Measurements from ENCODE around the gene EEF2KMT. TPM values are rescaled to one million over a fixed set of nuclear protein-coding genes. Genes with fewer than 3 reads are reported as not detected.

EEF2KMT gene
- total and polyA plus RNA-seq, 2 of the 13 experiments (the other 11 are each of a cell fraction or from before 2014, with no cell fraction given) = 10.7 to 26.9 TPM

DNA sequence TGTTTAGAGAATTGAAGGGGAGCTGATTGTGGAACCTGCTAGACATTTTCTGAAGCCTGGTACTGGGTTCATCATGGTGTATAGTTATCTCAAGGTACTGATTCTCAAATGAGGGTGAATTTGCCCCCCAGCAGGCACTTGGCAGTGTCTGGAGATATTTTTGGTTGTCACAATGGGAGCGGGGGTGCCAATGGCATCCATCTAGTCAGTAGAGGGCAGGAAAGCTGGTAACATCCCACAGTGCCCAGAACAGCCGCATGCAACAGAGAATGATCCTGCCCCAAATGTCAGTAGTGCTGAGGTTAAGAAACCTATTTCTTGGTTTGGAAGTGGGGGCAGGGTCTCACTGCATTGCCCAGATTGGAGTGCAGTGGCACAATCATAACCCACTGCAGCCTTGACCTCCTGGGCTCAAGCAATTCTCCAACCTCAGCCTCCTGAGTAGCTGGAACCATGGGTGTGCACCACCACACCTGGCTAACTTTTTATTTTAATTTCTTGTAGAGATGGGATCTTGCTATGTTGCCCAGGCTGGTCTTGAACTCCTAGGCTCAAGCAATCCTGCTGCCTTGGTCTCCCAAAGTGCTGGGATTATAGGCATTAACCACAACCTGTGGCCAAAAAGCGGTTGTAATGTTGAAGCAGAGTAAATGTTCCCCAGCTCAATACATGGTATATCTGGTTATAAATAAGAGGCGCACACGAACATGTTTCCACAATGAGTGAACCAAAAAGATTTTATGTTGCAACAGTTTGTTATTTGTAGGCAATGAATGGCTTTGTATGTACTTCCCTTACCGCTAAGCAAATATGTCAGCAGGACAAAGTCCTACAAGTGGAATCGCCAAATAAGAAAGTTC is 46.4 kb upstream of the EEF2KMT start (continued):
- TF ChIP-seq ZNF432 (CRISPR knock-in tag; IDR thresholded peaks at IDR 0.05; ENCODE audit: borderline replicate concordance) (no peak), MEIS1 (CRISPR knock-in tag; IDR thresholded peaks at IDR 0.05; ENCODE audit: borderline replicate concordance) (0 out of 2 replicates have a peak, but pooled peaks have one; percentile 69), NRL (CRISPR knock-in tag; IDR thresholded peaks at IDR 0.05; ENCODE audit: borderline replicate concordance) (0 out of 2 replicates have a peak, but pooled peaks have one; percentile 24), ZBTB42 (CRISPR knock-in tag; IDR thresholded peaks at IDR 0.05) (no peak), U2AF1 (optimal IDR thresholded peaks at IDR 0.05; ENCODE audit: low read depth, low read length) (no peak), SMAD9 (CRISPR knock-in tag; IDR thresholded peaks at IDR 0.05) (no peak), SRSF1 (optimal IDR thresholded peaks at IDR 0.05; ENCODE audit: low read depth, low read length) (no peak), MIER2 (CRISPR knock-in tag; IDR thresholded peaks at IDR 0.05) (peak; percentile 81; the same call in 1 of the 2 replicates), SSRP1 (CRISPR knock-in tag; IDR thresholded peaks at IDR 0.05) (no peak), ATF6 (CRISPR knock-in tag; conservative IDR thresholded peaks at IDR 0.05) (no peak), ZBTB44 (CRISPR knock-in tag; IDR thresholded peaks at IDR 0.05) (no peak), ZNF777 (CRISPR knock-in tag; IDR thresholded peaks at IDR 0.05) (peak; percentile 48; the same call in 1 of the 2 replicates), ZNF562 (CRISPR knock-in tag; IDR thresholded peaks at IDR 0.05; ENCODE audit: borderline replicate concordance) (no peak), KAT7 (CRISPR knock-in tag; IDR thresholded peaks at IDR 0.05; ENCODE audit: borderline replicate concordance) (no peak), CREM (IDR thresholded peaks at IDR 0.05) (peak; percentile 74), CREM (CRISPR knock-in tag; IDR thresholded peaks at IDR 0.05) (no peak), ZC3H13 (CRISPR knock-in tag; IDR thresholded peaks at IDR 0.05) (no peak), THRA (CRISPR knock-in tag; IDR thresholded peaks at IDR 0.05; ENCODE audit: borderline replicate concordance) (no peak), SMC3 (IDR thresholded peaks at IDR 0.05; ENCODE audit: low read length) (peak; percentile 50; the same call in 1 of the 2 replicates), TRIM24 (CRISPR knock-in tag; IDR thresholded peaks at IDR 0.05) (peak; percentile 99)
- TF ChIP-seq, protein P1, sequence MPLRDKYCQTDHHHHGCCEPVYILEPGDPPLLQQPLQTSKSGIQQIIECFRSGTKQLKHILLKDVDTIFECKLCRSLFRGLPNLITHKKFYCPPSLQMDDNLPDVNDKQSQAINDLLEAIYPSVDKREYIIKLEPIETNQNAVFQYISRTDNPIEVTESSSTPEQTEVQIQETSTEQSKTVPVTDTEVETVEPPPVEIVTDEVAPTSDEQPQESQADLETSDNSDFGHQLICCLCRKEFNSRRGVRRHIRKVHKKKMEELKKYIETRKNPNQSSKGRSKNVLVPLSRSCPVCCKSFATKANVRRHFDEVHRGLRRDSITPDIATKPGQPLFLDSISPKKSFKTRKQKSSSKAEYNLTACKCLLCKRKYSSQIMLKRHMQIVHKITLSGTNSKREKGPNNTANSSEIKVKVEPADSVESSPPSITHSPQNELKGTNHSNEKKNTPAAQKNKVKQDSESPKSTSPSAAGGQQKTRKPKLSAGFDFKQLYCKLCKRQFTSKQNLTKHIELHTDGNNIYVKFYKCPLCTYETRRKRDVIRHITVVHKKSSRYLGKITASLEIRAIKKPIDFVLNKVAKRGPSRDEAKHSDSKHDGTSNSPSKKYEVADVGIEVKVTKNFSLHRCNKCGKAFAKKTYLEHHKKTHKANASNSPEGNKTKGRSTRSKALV (CRISPR knock-in tag; IDR thresholded peaks at IDR 0.05) = peak; percentile 79
- TF ChIP-seq, protein P2, sequence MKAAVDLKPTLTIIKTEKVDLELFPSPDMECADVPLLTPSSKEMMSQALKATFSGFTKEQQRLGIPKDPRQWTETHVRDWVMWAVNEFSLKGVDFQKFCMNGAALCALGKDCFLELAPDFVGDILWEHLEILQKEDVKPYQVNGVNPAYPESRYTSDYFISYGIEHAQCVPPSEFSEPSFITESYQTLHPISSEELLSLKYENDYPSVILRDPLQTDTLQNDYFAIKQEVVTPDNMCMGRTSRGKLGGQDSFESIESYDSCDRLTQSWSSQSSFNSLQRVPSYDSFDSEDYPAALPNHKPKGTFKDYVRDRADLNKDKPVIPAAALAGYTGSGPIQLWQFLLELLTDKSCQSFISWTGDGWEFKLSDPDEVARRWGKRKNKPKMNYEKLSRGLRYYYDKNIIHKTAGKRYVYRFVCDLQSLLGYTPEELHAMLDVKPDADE (CRISPR knock-in tag; IDR thresholded peaks at IDR 0.05) = no peak
